Vagina (tissue), 2 donors: ENCODE results near the gene SUPT6H.

Experiments used
- POLR2A ChIP-seq, 2 donors: fragments of 450-650 bp; IDR thresholded peaks; one replicate each; pipeline ENCODE4 v1.6.1; 2017; ENCODE audit warnings: antibody characterized with exemption in 2 of 2, mild to moderate bottlenecking in 2 of 2, moderate library complexity in 2 of 2
- POLR2AphosphoS5 ChIP-seq, 2 donors: sonication (generic); formaldehyde crosslinking; IDR thresholded peaks; one replicate each; pipeline ENCODE4 v1.9.0; 2017; ENCODE audit warnings: antibody characterized with exemption in 2 of 2, mild to moderate bottlenecking in 2 of 2, low read depth in 1 of 2; ENCODE audit not compliant: insufficient read depth in 1 of 2
- TF ChIP-seq, protein P1 (sequence below), 3 experiments: fragments of 450-650 bp in 2 of 3; fragments of 200-600 bp in 1 of 3; sonication (generic) in 1 of 3; IDR thresholded peaks; one replicate each; pipeline ENCODE4 v1.5.1; 2017 to 2019; ENCODE audit warnings: antibody characterized with exemption in 3 of 3, mild to moderate bottlenecking in 2 of 3, moderate library complexity in 2 of 3

DNA sequence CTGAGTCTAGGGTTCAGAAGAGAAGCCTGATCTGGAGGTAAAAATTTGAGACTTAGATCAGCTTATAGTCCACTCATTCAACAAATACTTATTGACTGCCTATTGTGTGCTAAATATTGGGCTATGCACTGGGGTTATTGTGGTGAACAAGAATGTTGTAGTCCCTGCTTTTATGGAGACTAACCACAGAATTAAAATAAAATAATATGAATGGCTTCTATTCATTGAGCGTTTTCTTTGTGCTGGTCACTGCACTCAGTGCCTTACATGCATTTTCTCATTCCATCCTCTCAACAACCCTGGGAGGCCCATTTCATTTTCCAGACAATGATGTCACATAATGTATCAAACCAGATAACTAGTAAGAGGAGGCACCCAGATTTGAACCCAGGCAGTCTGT is 71.3 kb downstream of the SUPT6H start:
- TF ChIP-seq, protein P1, sequence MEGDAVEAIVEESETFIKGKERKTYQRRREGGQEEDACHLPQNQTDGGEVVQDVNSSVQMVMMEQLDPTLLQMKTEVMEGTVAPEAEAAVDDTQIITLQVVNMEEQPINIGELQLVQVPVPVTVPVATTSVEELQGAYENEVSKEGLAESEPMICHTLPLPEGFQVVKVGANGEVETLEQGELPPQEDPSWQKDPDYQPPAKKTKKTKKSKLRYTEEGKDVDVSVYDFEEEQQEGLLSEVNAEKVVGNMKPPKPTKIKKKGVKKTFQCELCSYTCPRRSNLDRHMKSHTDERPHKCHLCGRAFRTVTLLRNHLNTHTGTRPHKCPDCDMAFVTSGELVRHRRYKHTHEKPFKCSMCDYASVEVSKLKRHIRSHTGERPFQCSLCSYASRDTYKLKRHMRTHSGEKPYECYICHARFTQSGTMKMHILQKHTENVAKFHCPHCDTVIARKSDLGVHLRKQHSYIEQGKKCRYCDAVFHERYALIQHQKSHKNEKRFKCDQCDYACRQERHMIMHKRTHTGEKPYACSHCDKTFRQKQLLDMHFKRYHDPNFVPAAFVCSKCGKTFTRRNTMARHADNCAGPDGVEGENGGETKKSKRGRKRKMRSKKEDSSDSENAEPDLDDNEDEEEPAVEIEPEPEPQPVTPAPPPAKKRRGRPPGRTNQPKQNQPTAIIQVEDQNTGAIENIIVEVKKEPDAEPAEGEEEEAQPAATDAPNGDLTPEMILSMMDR (IDR thresholded peaks at IDR 0.05): no peak
- TF ChIP-seq POLR2AphosphoS5 (IDR thresholded peaks at IDR 0.05; ENCODE audit: insufficient read depth in 1 of 2, low read depth in 1 of 2) (no peak), POLR2A (IDR thresholded peaks at IDR 0.05) (no peak)
